ENCODE results near the gene GABBR2.

- no peak for TF ChIP-seq CTCF (conservative IDR thresholded peaks at IDR 0.05)
- TF ChIP-seq ZFX (IDR thresholded peaks at IDR 0.05), result no peak
These were observed 327.2 kb downstream of the GABBR2 start for GRCh38 chr9:98381311-98382103.
